ENCODE data around the gene IFT27.

DNA sequence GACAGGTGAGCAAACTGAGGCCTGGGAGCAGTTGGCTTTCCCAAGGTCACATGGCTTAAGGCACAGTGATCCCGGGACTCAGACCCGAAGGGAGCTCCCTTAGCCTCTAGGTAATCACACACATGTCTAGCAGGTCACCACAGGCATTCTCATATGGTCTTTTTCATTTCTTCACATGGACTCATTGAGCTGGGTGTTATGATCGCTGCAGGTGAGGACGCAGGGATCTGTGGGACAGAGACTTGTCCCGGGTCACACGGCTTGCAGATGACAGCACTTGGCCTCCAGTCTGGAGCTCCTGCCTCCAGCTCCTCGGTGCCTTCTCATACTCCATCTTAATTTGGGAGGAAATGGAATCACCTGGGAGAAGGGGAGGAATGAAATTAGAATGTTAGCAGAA is 48.8 kb downstream of the IFT27 start:
- TF ChIP-seq RFX5 (IDR thresholded peaks at IDR 0.05; ENCODE audit: low read depth, low read length) (no peak), MXI1 (IDR thresholded peaks at IDR 0.05; ENCODE audit: borderline replicate concordance, low read depth, low read length) (no peak), CHD1 (IDR thresholded peaks at IDR 0.05; ENCODE audit: low read depth, low read length) (no peak), POLR2A (IDR thresholded peaks at IDR 0.05; ENCODE audit: low read depth, low read length) (no peak), MAZ (IDR thresholded peaks at IDR 0.05; ENCODE audit: borderline replicate concordance, low read depth, low read length) (no peak), RAD21 (IDR thresholded peaks at IDR 0.05; ENCODE audit: low read length) (no peak), BHLHE40 (IDR thresholded peaks at IDR 0.05; ENCODE audit: low read depth, low read length) (no peak), FOS (IDR thresholded peaks at IDR 0.05; ENCODE audit: low read depth, low read length) (no peak), MAFK (IDR thresholded peaks at IDR 0.05; ENCODE audit: low read depth, low read length) (no peak), CEBPB (IDR thresholded peaks at IDR 0.05; ENCODE audit: low read depth, low read length) (no peak), RCOR1 (IDR thresholded peaks at IDR 0.05; ENCODE audit: insufficient replicate concordance, low read length) (no peak), SMC3 (IDR thresholded peaks at IDR 0.05; ENCODE audit: low read depth, low read length) (no peak), NFE2L2 (IDR thresholded peaks at IDR 0.05; ENCODE audit: low read depth, low read length) (no peak)
- TF ChIP-seq, protein P1, sequence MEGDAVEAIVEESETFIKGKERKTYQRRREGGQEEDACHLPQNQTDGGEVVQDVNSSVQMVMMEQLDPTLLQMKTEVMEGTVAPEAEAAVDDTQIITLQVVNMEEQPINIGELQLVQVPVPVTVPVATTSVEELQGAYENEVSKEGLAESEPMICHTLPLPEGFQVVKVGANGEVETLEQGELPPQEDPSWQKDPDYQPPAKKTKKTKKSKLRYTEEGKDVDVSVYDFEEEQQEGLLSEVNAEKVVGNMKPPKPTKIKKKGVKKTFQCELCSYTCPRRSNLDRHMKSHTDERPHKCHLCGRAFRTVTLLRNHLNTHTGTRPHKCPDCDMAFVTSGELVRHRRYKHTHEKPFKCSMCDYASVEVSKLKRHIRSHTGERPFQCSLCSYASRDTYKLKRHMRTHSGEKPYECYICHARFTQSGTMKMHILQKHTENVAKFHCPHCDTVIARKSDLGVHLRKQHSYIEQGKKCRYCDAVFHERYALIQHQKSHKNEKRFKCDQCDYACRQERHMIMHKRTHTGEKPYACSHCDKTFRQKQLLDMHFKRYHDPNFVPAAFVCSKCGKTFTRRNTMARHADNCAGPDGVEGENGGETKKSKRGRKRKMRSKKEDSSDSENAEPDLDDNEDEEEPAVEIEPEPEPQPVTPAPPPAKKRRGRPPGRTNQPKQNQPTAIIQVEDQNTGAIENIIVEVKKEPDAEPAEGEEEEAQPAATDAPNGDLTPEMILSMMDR (conservative IDR thresholded peaks at IDR 0.05; ENCODE audit: low read depth, low read length), result no peak

All from IMR-90 (cell line).